A673 (cell line): ENCODE results near the gene PSMB3.

Experiments
- EZH2 ChIP-seq: fragments of 200-600 bp; sonication (generic); IDR thresholded peaks from 2 replicates; pipeline ENCODE4 v1.6.1; 2017; ENCODE audit warnings: borderline replicate concordance, low read depth, mild to moderate bottlenecking, mixed read lengths, antibody characterized with exemption, low read length; ENCODE audit not compliant: poor library complexity, severe bottlenecking
- TF ChIP-seq, protein P1 (sequence below): fragments of 300-800, 200-600 bp; sonication (generic); conservative IDR thresholded peaks from 2 replicates; pipeline ENCODE4 v1.5.1; 2017; ENCODE audit warnings: low read depth, mild to moderate bottlenecking, antibody characterized with exemption, low read length, moderate library complexity, mixed read lengths

DNA sequence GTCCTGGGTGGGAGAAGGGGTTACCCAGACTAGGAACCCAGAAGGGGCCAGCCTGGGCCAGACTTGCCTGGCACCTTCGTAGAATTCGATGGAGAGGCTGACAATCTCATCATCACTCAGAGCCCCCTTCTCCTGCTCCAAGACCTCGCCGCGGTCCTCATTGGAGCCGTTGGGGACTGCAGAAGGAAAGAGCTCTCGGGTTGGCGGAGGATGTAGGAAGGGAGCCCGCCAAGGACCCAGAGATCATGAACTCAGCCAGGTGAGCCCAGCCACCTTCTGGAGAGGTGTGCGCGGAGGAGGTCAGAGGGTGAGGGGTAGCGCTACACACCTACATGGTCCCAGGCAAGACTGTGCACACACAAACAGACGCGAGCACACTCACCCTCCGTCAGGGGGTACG is 13.9 kb upstream of the PSMB3 start:
- TF ChIP-seq, protein P1, sequence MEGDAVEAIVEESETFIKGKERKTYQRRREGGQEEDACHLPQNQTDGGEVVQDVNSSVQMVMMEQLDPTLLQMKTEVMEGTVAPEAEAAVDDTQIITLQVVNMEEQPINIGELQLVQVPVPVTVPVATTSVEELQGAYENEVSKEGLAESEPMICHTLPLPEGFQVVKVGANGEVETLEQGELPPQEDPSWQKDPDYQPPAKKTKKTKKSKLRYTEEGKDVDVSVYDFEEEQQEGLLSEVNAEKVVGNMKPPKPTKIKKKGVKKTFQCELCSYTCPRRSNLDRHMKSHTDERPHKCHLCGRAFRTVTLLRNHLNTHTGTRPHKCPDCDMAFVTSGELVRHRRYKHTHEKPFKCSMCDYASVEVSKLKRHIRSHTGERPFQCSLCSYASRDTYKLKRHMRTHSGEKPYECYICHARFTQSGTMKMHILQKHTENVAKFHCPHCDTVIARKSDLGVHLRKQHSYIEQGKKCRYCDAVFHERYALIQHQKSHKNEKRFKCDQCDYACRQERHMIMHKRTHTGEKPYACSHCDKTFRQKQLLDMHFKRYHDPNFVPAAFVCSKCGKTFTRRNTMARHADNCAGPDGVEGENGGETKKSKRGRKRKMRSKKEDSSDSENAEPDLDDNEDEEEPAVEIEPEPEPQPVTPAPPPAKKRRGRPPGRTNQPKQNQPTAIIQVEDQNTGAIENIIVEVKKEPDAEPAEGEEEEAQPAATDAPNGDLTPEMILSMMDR = no peak
- no peak for TF ChIP-seq EZH2
